Panc1 (cell line): Measurements from ENCODE around the gene ZNF778. TPM values are rescaled to one million over a fixed set of nuclear protein-coding genes. Genes with fewer than 3 reads are reported as not detected.

Experiments
- ATAC-seq: fragments of 200-7000 bp; cut with Tn5 transposase; 2 replicates; pipeline ENCODE4 v1.9.1; 2020; ENCODE audit warnings: mild to moderate bottlenecking, moderate library complexity
- BruUV-seq: library from RNA; stranded (reverse); fragments of 400-500 nt; replicated peaks from 2 replicates; lab custom pipeline; 2021; lab: Mats Ljungman, UMichigan
- CTCF ChIA-PET: fragments of 300-600 bp; sonication (Branson Sonifier 250); formaldehyde crosslinking; loops from one replicate; lab custom pipeline; 2022; ENCODE audit warnings: antibody characterized with exemption; lab: Charles Lee
- POLR2A ChIA-PET: fragments of 300-600 bp; sonication (Branson Sonifier 250); formaldehyde crosslinking; loops from one replicate; lab custom pipeline; 2022; ENCODE audit warnings: antibody characterized with exemption; lab: Charles Lee
- DNase-seq: peaks from one replicate; pipeline ENCODE4 v3.0.0-alpha.2; 2010; ENCODE audit warnings: low read depth, low spot score
- H3K27ac ChIP-seq: 2 replicates; pipeline ENCODE4 v1.5.1; 2011; ENCODE audit warnings: mild to moderate bottlenecking, low read length, inconsistent platforms
- H3K27me3 ChIP-seq: fragments of 200-500 bp; sonication (Bioruptor generic); 2 replicates; pipeline ENCODE4 v1.6.0; 2014; ENCODE audit warnings: low read length, inconsistent platforms; ENCODE audit not compliant: control insufficient read depth, insufficient read depth
- H3K36me3 ChIP-seq: fragments of 200-500 bp; sonication (Bioruptor generic); 2 replicates; pipeline ENCODE4 v1.5.1; 2014; ENCODE audit warnings: inconsistent platforms, mild to moderate bottlenecking, low read length, moderate library complexity; ENCODE audit not compliant: control insufficient read depth, insufficient read depth
- H3K4me1 ChIP-seq: 2 replicates; pipeline ENCODE4 v1.5.1; 2011; ENCODE audit warnings: inconsistent platforms, mild to moderate bottlenecking, low read length, moderate library complexity; ENCODE audit not compliant: control insufficient read depth, insufficient read depth
- H3K4me3 ChIP-seq, 2 experiments: 2 replicates each; pipeline ENCODE4 v1.5.1; 2011 to 2012; ENCODE audit warnings: low read depth in 2 of 2, low read length in 2 of 2, mild to moderate bottlenecking in 2 of 2, inconsistent platforms in 1 of 2, moderate library complexity in 1 of 2
- H3K9me3 ChIP-seq: fragments of 200-500 bp; sonication (Bioruptor generic); 2 replicates; pipeline ENCODE4 v1.5.1; 2014; ENCODE audit warnings: low read depth, mild to moderate bottlenecking, inconsistent platforms, low read length, moderate library complexity; ENCODE audit not compliant: control insufficient read depth, insufficient read depth
- CTCF ChIP-seq: fragments of 450-650 bp; IDR thresholded peaks from 2 replicates; pipeline ENCODE4 v1.5.1; 2017; ENCODE audit warnings: mild to moderate bottlenecking
- POLR2AphosphoS5 ChIP-seq: IDR thresholded peaks from 2 replicates; pipeline ENCODE4 v1.6.1; 2012; ENCODE audit warnings: mild to moderate bottlenecking, low read depth, low read length, moderate library complexity
- REST ChIP-seq, 2 experiments: IDR thresholded peaks; 2 replicates each; pipeline ENCODE4 v1.6.1; 2011 to 2012; ENCODE audit warnings: low read depth in 2 of 2, control low read depth in 1 of 2, low read length in 1 of 2, mild to moderate bottlenecking in 1 of 2, moderate library complexity in 1 of 2; ENCODE audit not compliant: insufficient read depth in 1 of 2
- SIN3A ChIP-seq: IDR thresholded peaks from 2 replicates; pipeline ENCODE4 v1.6.1; 2012; ENCODE audit warnings: low read depth, mild to moderate bottlenecking, low read length, moderate library complexity, borderline replicate concordance; ENCODE audit not compliant: insufficient read depth
- TCF7L2 ChIP-seq: IDR thresholded peaks from 2 replicates; pipeline ENCODE4 v1.6.1; 2011; ENCODE audit warnings: mild to moderate bottlenecking, low read depth, low read length, inconsistent platforms
- in situ Hi-C: cut with HindIII; loops from 2 replicates; pipeline ENCODE4 v1.10.0; 2016; ENCODE audit warnings: low sequenced_read_pairs, low pct_unique_long_range_greater_than_20kb
- intact Hi-C: fragments of 100-400 bp; cut with micrococcal nuclease; formaldehyde crosslinking; loops from one replicate; pipeline ENCODE4 v1.10.0; 2022; ENCODE audit not compliant: unreplicated experiment
- total RNA-seq: library from RNA; stranded (reverse); gene quantifications from one replicate; pipeline ENCODE4 v1.2.1, GENCODE V29; 2021; ENCODE audit not compliant: unreplicated experiment

Gene ZNF778
- total RNA-seq, 1 experiment from 2014 or later: 15.0 TPM

- no peaks in the 10 kb centered on the region for H3K9me3 ChIP-seq
- ATAC-seq: no peak
- no peak within 1 kb of the TSS for H3K27ac ChIP-seq
- H3K27me3 ChIP-seq: peaks cover 3% of the 10 kb centered on the region; the same call in 1 of the 2 replicates
- no peaks in the 10 kb centered on the region for H3K4me1 ChIP-seq
- in situ Hi-C loops (no loop called here), intact Hi-C loops (no loop called here)
- no TSS peak for BruUV-seq
- H3K4me3 ChIP-seq: peak within 1 kb of the TSS; percentile 26 to 39; a peak in 3 of 4 replicates
- ChIA-PET CTCF (no interaction called here), POLR2A (no interaction called here)
- DNase-seq: no peak
- TF ChIP-seq TCF7L2: no peak
- TF ChIP-seq CTCF: no peak
- no peak for TF ChIP-seq REST (IDR thresholded peaks at IDR 0.05; ENCODE audit: insufficient read depth in 1 of 2, low read depth in 2 of 2, low read length in 1 of 2)
- no peak for TF ChIP-seq POLR2AphosphoS5
- no peaks in the 10 kb centered on the region; the same call in 1 of the 2 replicates for H3K36me3 ChIP-seq
Observed at GRCh38 chr16:89200124-89200849, 17.2 kb upstream of the ZNF778 start, which contains the start of gene SLC22A31. Gene SLC22A31, minus strand, starts transcription at chr16:89200537. Its CDS starts 36 bp downstream, at chr16:89200501.

DNA sequence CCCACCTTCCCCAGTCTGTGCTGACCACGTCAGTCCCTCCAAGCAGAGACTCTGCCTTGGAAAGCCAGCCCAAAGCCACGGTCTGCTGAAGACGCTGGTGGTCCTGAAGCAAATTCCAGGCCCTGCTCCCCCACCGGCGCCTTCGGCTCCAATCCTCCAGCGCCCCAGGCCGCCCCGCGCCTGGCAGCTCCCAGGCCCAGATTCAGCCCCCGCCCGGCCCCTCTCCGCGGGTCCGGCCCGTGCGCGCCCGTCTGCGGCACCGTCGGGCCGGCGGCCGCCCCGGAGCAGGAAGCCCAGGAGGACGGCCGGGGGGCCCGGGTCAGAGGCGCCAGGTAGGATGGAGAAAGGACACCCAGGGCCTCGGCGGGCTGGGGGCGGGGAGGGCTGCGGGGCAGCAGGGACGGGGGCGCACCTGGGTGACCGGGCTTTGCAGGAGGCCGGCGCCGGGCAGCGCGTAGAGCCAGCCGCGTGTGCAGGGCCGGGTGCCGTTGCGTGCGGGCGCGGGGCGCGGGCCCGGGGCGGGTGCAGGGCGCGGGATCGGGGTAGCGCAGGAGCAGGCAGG is 16.6 kb upstream of the ZNF778 start:
- intact Hi-C loops: no loop called here

More for the DNA sequence above, 16.6 kb upstream of the ZNF778 start:
- Histone ChIP-seq H3K4me3 (peak overlapping the region; percentile 6 to 26; a peak in 2 of 4 replicates), H3K4me1 (no peaks in the 10 kb centered on the region), H3K36me3 (no peaks in the 10 kb centered on the region; the same call in 1 of the 2 replicates), H3K27me3 (peaks cover 3% of the 10 kb centered on the region; the same call in 1 of the 2 replicates), H3K27ac (no peak overlapping the region), H3K9me3 (no peaks in the 10 kb centered on the region)
- no peak for DNase-seq
- CTCF ChIA-PET: interaction anchor here (0.7 kb wide), 1 partner anchor 8 kb away, joined by 13 read pairs; no protein-coding TSS in a partner anchor
- BruUV-seq: no TSS peak
- POLR2A ChIA-PET: no interaction called here
- ATAC-seq: peak; percentile 57
- TF ChIP-seq POLR2AphosphoS5 (no peak), REST (IDR thresholded peaks at IDR 0.05; ENCODE audit: insufficient read depth in 1 of 2, low read depth in 2 of 2, low read length in 1 of 2) (no peak), TCF7L2 (no peak), SIN3A (no peak), CTCF (no peak)
- in situ Hi-C loops: no loop called here
